GM21526 (cell line): ENCODE measurements around the gene FAM124A.

Experiments
- ATAC-seq: cut with Tn5 transposase; IDR thresholded peaks from one replicate; pipeline ENCODE4 v1.9.1; 2021; ENCODE audit warnings: moderate library complexity; ENCODE audit not compliant: unreplicated experiment, low FRiP score

Gene FAM124A

GRCh38 chr13:51297556-51297955 lies 75.4 kb downstream of the FAM124A start:
- no peak for ATAC-seq

- ATAC-seq, result no peak
These were observed 76.6 kb downstream of the FAM124A start for GRCh38 chr13:51298812-51299211.

- no peak for ATAC-seq
These were observed 80.9 kb downstream of the FAM124A start for GRCh38 chr13:51303063-51303552.

- no peak for ATAC-seq
These were observed 81.7 kb downstream of the FAM124A start for GRCh38 chr13:51303882-51304281.

- no peak for ATAC-seq
These were observed 83.2 kb downstream of the FAM124A start for GRCh38 chr13:51305271-51305967.

GRCh38 chr13:51308781-51309180 lies 86.6 kb downstream of the FAM124A start:
- ATAC-seq, result no peak

- no peak for ATAC-seq
These were observed 89.0 kb downstream of the FAM124A start for GRCh38 chr13:51311231-51311630.

GRCh38 chr13:51311957-51312520 lies 89.8 kb downstream of the FAM124A start:
- ATAC-seq, result no peak

GRCh38 chr13:51313619-51314018 lies 91.4 kb downstream of the FAM124A start:
- ATAC-seq, result no peak

GRCh38 chr13:51317262-51317661 lies 95.1 kb downstream of the FAM124A start:
- no peak for ATAC-seq

GRCh38 chr13:51318015-51318414 lies 95.8 kb downstream of the FAM124A start:
- ATAC-seq, result no peak

GRCh38 chr13:51318876-51319275 lies 96.7 kb downstream of the FAM124A start:
- ATAC-seq, result no peak

GRCh38 chr13:51321836-51322235 lies 99.6 kb downstream of the FAM124A start:
- no peak for ATAC-seq

- ATAC-seq, result no peak
These were observed 100.6 kb downstream of the FAM124A start for GRCh38 chr13:51322826-51323225.

- ATAC-seq, result no peak
These were observed 101.8 kb downstream of the FAM124A start for GRCh38 chr13:51323824-51324511.

GRCh38 chr13:51324714-51325420 lies 102.7 kb downstream of the FAM124A start:
- ATAC-seq, result no peak

- no peak for ATAC-seq
These were observed 103.6 kb downstream of the FAM124A start for GRCh38 chr13:51325837-51326236.

- ATAC-seq, result no peak
These were observed 104.6 kb downstream of the FAM124A start for GRCh38 chr13:51326777-51327176.

- ATAC-seq, result no peak
These were observed 105.8 kb downstream of the FAM124A start for GRCh38 chr13:51327961-51328360.

GRCh38 chr13:51328488-51328887 lies 106.3 kb downstream of the FAM124A start:
- ATAC-seq, result no peak

- no peak for ATAC-seq
These were observed 107.4 kb downstream of the FAM124A start for GRCh38 chr13:51329606-51330005.
